ENCODE measurements around the gene RERE. TPM values are rescaled to one million over a fixed set of nuclear protein-coding genes. Genes with fewer than 3 reads are reported as not detected.

Gene RERE
- total RNA-seq, 1 experiment from 2014 or later = 40.6 TPM

- BruUV-seq (replicated peaks) = no TSS peak
Measured at GRCh38 chr1:8562222-8562621, 255.2 kb downstream of the RERE start.

More at GRCh38 chr1:8562222-8562621, 255.2 kb downstream of the RERE start:
- Histone ChIP-seq H2AFZ (ENCODE audit: low read depth, low read length, poor library complexity, severe bottlenecking) (no peak overlapping the region), H4K20me1 (ENCODE audit: insufficient read depth) (no peaks in the 10 kb centered on the region), H3K27ac (ENCODE audit: low read depth, low read length) (no peak overlapping the region), H3K4me3 (replicated peaks in 1 of 2; ENCODE audit: low read depth in 1 of 2, low read length in 2 of 2) (no peak overlapping the region), H3K4me1 (ENCODE audit: control insufficient read depth in 1 of 2, insufficient read depth in 2 of 2, low read length in 2 of 2) (peaks cover 5 to 16% of the 10 kb centered on the region in 2 experiments; a peak in 3 of 4 replicates), H3K9me2 (ENCODE audit: insufficient read depth) (no peaks in the 10 kb centered on the region), H3K27me3 (ENCODE audit: insufficient read depth, low read length) (no peaks in the 10 kb centered on the region), H3K9me3 (ENCODE audit: control insufficient read depth in 1 of 2, insufficient read depth in 1 of 2, low read depth in 1 of 2, low read length in 2 of 2) (no peaks in the 10 kb centered on the region), H3K36me3 (ENCODE audit: control insufficient read depth in 1 of 2, insufficient read depth in 2 of 2, low read length in 2 of 2) (no peaks in the 10 kb centered on the region), H3K4me2 (ENCODE audit: low read length) (no peak overlapping the region), H3K79me2 (ENCODE audit: insufficient read depth, low read length) (no peaks in the 10 kb centered on the region; the same call in 1 of the 2 replicates), H3K9ac (ENCODE audit: low read length) (no peak overlapping the region)
- no peak for ATAC-seq
- intact Hi-C loops (cut with micrococcal nuclease) = no loop called here
- ChIA-PET POLR2A (interaction anchor here (0.8 kb wide), 1 partner anchor 9 kb away, joined by 3 read pairs; no protein-coding TSS in a partner anchor), CTCF (interaction anchor here (1.0 to 3.6 kb wide), 10 partner anchors 9 to 293 kb away, joined by 3 to 48 read pairs (median 4); no protein-coding TSS in a partner anchor), RAD21 (ENCODE audit: low non-redundant PET in 1 of 2, low total read pairs in 2 of 2, uncharacterized antibody in 2 of 2, unreplicated experiment in 2 of 2) (interaction anchor here (1.1 to 1.5 kb wide), 2 partner anchors 165 to 287 kb away, joined by 3 to 5 read pairs; no protein-coding TSS in a partner anchor)
- TF ChIP-seq ELF1 (IDR thresholded peaks at IDR 0.05; ENCODE audit: borderline replicate concordance, low read depth) (no peak), CTCF (IDR thresholded peaks at IDR 0.05 in 2 of 3, conservative IDR thresholded peaks at IDR 0.05 in 1 of 3; ENCODE audit: borderline replicate concordance in 1 of 3, insufficient read depth in 1 of 3, low read depth in 2 of 3, low read length in 2 of 3) (no peak), MAX (IDR thresholded peaks at IDR 0.05) (no peak)
- no peak for DNase-seq (ENCODE audit: low read depth, low spot score)
